ENCODE results near the gene CDH12.

CDH12 gene

DNA sequence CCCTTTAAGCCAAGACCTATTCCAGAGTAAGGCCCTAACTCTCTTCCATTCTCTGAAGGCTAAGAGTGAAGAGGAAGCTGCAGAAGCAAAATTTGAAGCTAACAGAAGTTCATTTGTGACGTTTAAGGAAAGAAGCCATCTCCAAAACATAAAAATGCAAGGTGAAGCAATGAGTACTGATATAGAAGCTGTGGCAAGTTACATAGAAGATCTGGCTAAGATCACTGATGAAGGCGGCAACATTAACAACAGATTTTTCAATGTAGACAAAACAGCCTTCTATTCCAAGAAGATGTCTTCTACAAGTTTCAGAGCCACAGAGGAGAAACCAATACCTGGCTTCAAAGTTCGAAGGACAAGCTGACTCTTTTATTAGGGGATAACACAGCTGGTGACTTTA, 1143.4 kb downstream of the CDH12 start:
- DNase-seq (ENCODE audit: low read depth): no peak

DNA sequence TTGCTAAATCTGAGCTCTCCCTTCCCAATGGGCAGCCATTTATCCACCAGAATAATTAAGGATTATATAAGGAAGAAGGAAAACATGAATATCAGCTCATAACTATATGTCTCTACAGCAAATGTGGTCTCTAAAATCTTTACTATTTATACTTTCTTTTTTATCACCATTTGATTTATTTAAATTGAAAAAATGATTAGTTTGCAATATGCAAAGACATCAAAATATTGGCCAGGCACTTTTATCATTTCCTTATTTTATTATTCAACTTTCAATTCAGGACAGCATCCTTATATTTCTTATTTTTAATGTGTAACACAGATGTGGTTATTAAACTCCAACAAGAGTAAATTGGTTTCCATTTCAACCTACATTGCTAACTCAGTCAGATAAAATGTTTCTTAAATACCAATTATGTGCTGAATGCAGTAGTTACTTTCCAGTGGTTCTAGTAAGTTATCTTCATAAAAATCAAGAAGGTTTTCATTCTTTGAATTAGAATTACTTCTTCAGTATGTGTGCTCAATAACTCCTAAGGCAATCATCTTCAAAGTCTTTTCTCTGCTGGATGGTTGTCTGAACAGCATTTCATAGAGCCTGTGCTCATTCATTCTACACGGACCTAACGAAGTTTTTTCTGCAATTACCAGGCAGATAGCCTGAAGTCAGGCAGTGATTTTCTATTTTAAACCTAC, 1148.0 kb downstream of the CDH12 start:
- DNase-seq (ENCODE audit: low read depth): no peak

DNA sequence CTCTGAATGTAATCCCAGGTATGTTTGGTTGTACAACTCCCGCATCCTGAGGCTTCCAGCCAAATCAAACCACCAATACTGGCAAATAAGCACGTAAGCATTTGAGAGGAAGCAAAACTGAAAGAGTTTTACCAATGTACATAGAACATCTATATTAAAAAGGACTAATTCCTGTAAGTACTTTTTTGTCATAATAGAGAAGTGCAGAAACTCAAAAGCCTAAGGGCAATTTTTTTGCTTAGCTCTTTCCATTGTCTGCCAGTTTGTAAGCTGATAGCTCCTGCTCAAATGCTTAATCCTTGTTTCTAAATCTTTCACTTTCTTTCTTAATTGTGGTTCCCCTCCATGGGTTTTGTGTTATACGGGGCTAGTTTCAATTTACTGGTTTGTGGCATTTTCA, 1151.8 kb downstream of the CDH12 start:
- no peak for DNase-seq (ENCODE audit: low read depth)

Data from GM04504 (cell line).